HEK293 (cell line): ENCODE data around the gene GTF2H3.

Experiments
- CTCF ChIA-PET: fragments of 350-600 bp; formaldehyde crosslinking; extraction: SDS; loops from one replicate; lab custom pipeline; 2021; ENCODE audit warnings: antibody characterized with exemption; lab: Yijun Ruan, JAX
- POLR2A ChIA-PET: fragments of 300-600 bp; formaldehyde crosslinking; extraction: SDS; loops from one replicate; lab custom pipeline; 2020; ENCODE audit warnings: antibody characterized with exemption, inconsistent platforms; lab: Yijun Ruan, JAX
- H3K27ac ChIP-seq: fragments of 200-500 bp; sonication (Bioruptor generic); 2 replicates; pipeline ENCODE4 v1.5.1; 2014; ENCODE audit warnings: low read depth, low read length, control low read depth, inconsistent platforms; ENCODE audit errors: extremely low read depth
- H3K36me3 ChIP-seq, 2 experiments: fragments of 200-500 bp in 1 of 2; sonication (Bioruptor generic) in 1 of 2; 1 replicate in 1 of 2; 2 replicates in 1 of 2; pipeline ENCODE4 v1.5.1; 2014 to 2017; ENCODE audit warnings: inconsistent platforms in 2 of 2, low read length in 2 of 2; ENCODE audit not compliant: control insufficient read depth in 2 of 2, insufficient read depth in 1 of 2
- H3K4me1 ChIP-seq: fragments of 200-500 bp; sonication (Bioruptor generic); 2 replicates; pipeline ENCODE4 v1.5.1; 2014; ENCODE audit warnings: mild to moderate bottlenecking, low read length, inconsistent platforms; ENCODE audit not compliant: control insufficient read depth, insufficient read depth
- H3K4me3 ChIP-seq: 2 replicates; pipeline ENCODE4 v1.5.1; 2011; ENCODE audit warnings: low read depth, mild to moderate bottlenecking, control low read depth, low read length, moderate library complexity
- H3K9me3 ChIP-seq: fragments of 200-500 bp; sonication (Bioruptor generic); 2 replicates; pipeline ENCODE4 v1.5.1; 2014; ENCODE audit warnings: low read depth, low read length, inconsistent platforms; ENCODE audit not compliant: control insufficient read depth, insufficient read depth
- HOXC10 ChIP-seq: sonication (generic); formaldehyde crosslinking; IDR thresholded peaks from 2 replicates; pipeline ENCODE4 v1.8.1; 2023; ENCODE audit warnings: mild to moderate bottlenecking, missing genetic modification reagents
- KLF17 ChIP-seq: fragments of 450-650 bp; formaldehyde crosslinking; IDR thresholded peaks from 2 replicates; pipeline ENCODE4 v1.5.1; 2016; ENCODE audit warnings: missing biosample characterization, missing genetic modification characterization
- PRDM2 ChIP-seq: fragments of 450-650 bp; formaldehyde crosslinking; IDR thresholded peaks from 2 replicates; pipeline ENCODE4 v1.5.1; 2016; ENCODE audit warnings: missing biosample characterization, missing genetic modification characterization, borderline replicate concordance
- PRDM4 ChIP-seq: fragments of 450-650 bp; formaldehyde crosslinking; IDR thresholded peaks from 2 replicates; pipeline ENCODE4 v1.5.1; 2017; ENCODE audit warnings: missing biosample characterization, missing genetic modification characterization
- REPIN1 ChIP-seq: fragments of 450-650 bp; formaldehyde crosslinking; IDR thresholded peaks from 2 replicates; pipeline ENCODE4 v1.5.1; 2017; ENCODE audit warnings: missing biosample characterization, missing genetic modification characterization, low read depth
- SCRT1 ChIP-seq: fragments of 450-650 bp; formaldehyde crosslinking; IDR thresholded peaks from 2 replicates; pipeline ENCODE4 v1.5.1; 2016; ENCODE audit warnings: missing biosample characterization, missing genetic modification characterization, borderline replicate concordance
- SP2 ChIP-seq: fragments of 450-650 bp; formaldehyde crosslinking; IDR thresholded peaks from 2 replicates; pipeline ENCODE4 v1.5.1; 2016; ENCODE audit warnings: missing biosample characterization, missing genetic modification characterization
- ZBTB26 ChIP-seq: fragments of 450-650 bp; formaldehyde crosslinking; optimal IDR thresholded peaks from 2 replicates; pipeline ENCODE3; 2016; ENCODE audit warnings: missing biosample characterization, mild to moderate bottlenecking, missing genetic modification characterization
- ZBTB44 ChIP-seq: fragments of 450-650 bp; IDR thresholded peaks from 2 replicates; pipeline ENCODE4 v1.5.1; 2018; ENCODE audit warnings: missing biosample characterization, mild to moderate bottlenecking, missing genetic modification characterization
- ZNF133 ChIP-seq: fragments of 450-650 bp; formaldehyde crosslinking; IDR thresholded peaks from 2 replicates; pipeline ENCODE4 v1.5.1; 2016; ENCODE audit warnings: missing biosample characterization, missing genetic modification characterization
- ZNF157 ChIP-seq: fragments of 450-650 bp; formaldehyde crosslinking; IDR thresholded peaks from 2 replicates; pipeline ENCODE4 v1.5.1; 2016; ENCODE audit warnings: missing biosample characterization, missing genetic modification characterization
- ZNF23 ChIP-seq: fragments of 450-650 bp; formaldehyde crosslinking; IDR thresholded peaks from 2 replicates; pipeline ENCODE4 v1.5.1; 2016; ENCODE audit warnings: missing biosample characterization, missing genetic modification characterization, borderline replicate concordance
- ZNF404 ChIP-seq: fragments of 450-650 bp; formaldehyde crosslinking; IDR thresholded peaks from 2 replicates; pipeline ENCODE4 v1.5.1; 2017; ENCODE audit warnings: missing biosample characterization, missing genetic modification characterization
- ZNF48 ChIP-seq: fragments of 450-650 bp; formaldehyde crosslinking; IDR thresholded peaks from 2 replicates; pipeline ENCODE4 v1.5.1; 2016; ENCODE audit warnings: missing biosample characterization, missing genetic modification characterization
- ZNF529 ChIP-seq: fragments of 450-650 bp; formaldehyde crosslinking; IDR thresholded peaks from 2 replicates; pipeline ENCODE4 v1.5.1; 2017; ENCODE audit warnings: missing genetic modification characterization, missing biosample characterization; ENCODE audit not compliant: insufficient replicate concordance
- ZNF555 ChIP-seq: fragments of 450-650 bp; formaldehyde crosslinking; conservative IDR thresholded peaks from 2 replicates; pipeline ENCODE4 v1.5.1; 2017; ENCODE audit warnings: missing biosample characterization, mild to moderate bottlenecking, missing genetic modification characterization, inconsistent platforms
- ZNF558 ChIP-seq: fragments of 450-650 bp; formaldehyde crosslinking; IDR thresholded peaks from 2 replicates; pipeline ENCODE4 v1.5.1; 2016; ENCODE audit warnings: missing biosample characterization, missing genetic modification characterization
- ZNF600 ChIP-seq: fragments of 450-650 bp; formaldehyde crosslinking; IDR thresholded peaks from 2 replicates; pipeline ENCODE4 v1.5.1; 2016; ENCODE audit warnings: missing biosample characterization, missing genetic modification characterization
- ZNF623 ChIP-seq: fragments of 450-650 bp; formaldehyde crosslinking; IDR thresholded peaks from 2 replicates; pipeline ENCODE4 v1.5.1; 2016; ENCODE audit warnings: missing biosample characterization, missing genetic modification characterization
- ZNF624 ChIP-seq: fragments of 450-650 bp; formaldehyde crosslinking; IDR thresholded peaks from 2 replicates; pipeline ENCODE4 v1.5.1; 2017; ENCODE audit warnings: missing biosample characterization, missing genetic modification characterization
- ZNF639 ChIP-seq: fragments of 450-650 bp; formaldehyde crosslinking; IDR thresholded peaks from 2 replicates; pipeline ENCODE4 v1.5.1; 2016; ENCODE audit warnings: missing biosample characterization, missing genetic modification characterization
- ZNF776 ChIP-seq: fragments of 450-650 bp; formaldehyde crosslinking; IDR thresholded peaks from 2 replicates; pipeline ENCODE4 v1.5.0; 2017; ENCODE audit warnings: missing biosample characterization, missing genetic modification characterization, borderline replicate concordance
- ZSCAN23 ChIP-seq: fragments of 450-650 bp; formaldehyde crosslinking; IDR thresholded peaks from 2 replicates; pipeline ENCODE4 v1.5.1; 2016; ENCODE audit warnings: missing biosample characterization, missing genetic modification characterization

GTF2H3 gene

GRCh38 chr12:123633379-123634141 lies at the start of gene GTF2H3, which contains the start of gene EIF2B1:
TSS of gene GTF2H3 (plus strand) at chr12:123633829. CDS start at chr12:123633860, 31 bp downstream.
TSS of gene EIF2B1 (minus strand) at chr12:123633686. CDS start at chr12:123633557, 129 bp downstream.
- peaks cover 24% of the 10 kb centered on the region in 2 experiments for H3K36me3 ChIP-seq
- peak within 1 kb of the TSS; percentile 89 for H3K27ac ChIP-seq
- no peaks in the 10 kb centered on the region for H3K9me3 ChIP-seq
- peak within 1 kb of the TSS; percentile 71 for H3K4me3 ChIP-seq
- CTCF ChIA-PET: no interaction called here
- 0 out of 2 replicates have a peak, but pooled peaks cover 5% of the 10 kb centered on the region for H3K4me1 ChIP-seq
- POLR2A ChIA-PET: interaction anchor here (0.6 to 1.2 kb wide), 3 partner anchors 10 to 293 kb away, joined by 4 to 6 read pairs (median 5); partner anchors contain the start of gene ATP6V0A2
- TF ChIP-seq ZNF529 (tag by site-specific recombination) (no peak), HOXC10 (CRISPR knock-in tag) (no peak), PRDM4 (tag by site-specific recombination) (no peak), ZSCAN23 (tag by site-specific recombination) (peak; percentile 72; the same call in 1 of the 2 replicates), ZNF48 (tag by site-specific recombination) (no peak), ZNF23 (tag by site-specific recombination) (no peak), ZNF558 (tag by site-specific recombination) (no peak), ZNF600 (peak; percentile 89), PRDM2 (tag by site-specific recombination) (no peak), ZNF555 (tag by site-specific recombination) (no peak), ZNF623 (tag by site-specific recombination) (no peak), ZNF776 (tag by site-specific recombination) (no peak), REPIN1 (no peak), SP2 (tag by site-specific recombination) (peak; percentile 97), ZNF157 (tag by site-specific recombination) (no peak), ZNF624 (tag by site-specific recombination) (no peak), ZNF133 (no peak), SCRT1 (peak; percentile 97), ZBTB26 (peak; percentile 91), ZNF404 (tag by site-specific recombination) (no peak), KLF17 (peak; percentile 62; the same call in 1 of the 2 replicates), ZBTB44 (tag by site-specific recombination) (no peak), ZNF639 (tag by site-specific recombination) (peak; percentile 88)
